Measurements from ENCODE around the gene QRFP.
A peak's percentile ranks its signal among the peaks of the same experiment; 100 is the strongest.

QRFP gene

GRCh38 chr9:130872093-130872492 lies 24.5 kb downstream of the QRFP start:
- DNase-seq (ENCODE audit: low read depth, low spot score): no peak

- DNase-seq (ENCODE audit: low read depth, low spot score): no peak
Measured at GRCh38 chr9:130871395-130872062, 25.1 kb downstream of the QRFP start.

GRCh38 chr9:130870491-130871381 lies 25.9 kb downstream of the QRFP start:
- no peak for DNase-seq (ENCODE audit: low read depth, low spot score)

- DNase-seq (ENCODE audit: low read depth, low spot score): no peak
Measured at GRCh38 chr9:130869250-130869649, 27.4 kb downstream of the QRFP start.

- no peak for DNase-seq (ENCODE audit: low read depth, low spot score)
Measured at GRCh38 chr9:130868230-130868629, 28.4 kb downstream of the QRFP start.

- DNase-seq (ENCODE audit: low read depth, low spot score): no peak
Measured at GRCh38 chr9:130867556-130867955, 29.1 kb downstream of the QRFP start.

- no peak for DNase-seq (ENCODE audit: low read depth, low spot score)
Measured at GRCh38 chr9:130866474-130866965, 30.1 kb downstream of the QRFP start.

GRCh38 chr9:130865921-130866320 lies 30.7 kb downstream of the QRFP start:
- DNase-seq (ENCODE audit: low read depth, low spot score): no peak

- no peak for DNase-seq (ENCODE audit: low read depth, low spot score)
Measured at GRCh38 chr9:130864541-130864940, 32.1 kb downstream of the QRFP start.

GRCh38 chr9:130862747-130863146 lies 33.9 kb downstream of the QRFP start:
- no peak for DNase-seq (ENCODE audit: low read depth, low spot score)

GRCh38 chr9:130862217-130862616 lies 34.4 kb downstream of the QRFP start:
- DNase-seq (ENCODE audit: low read depth, low spot score): no peak

GRCh38 chr9:130861372-130862180 lies 35.0 kb downstream of the QRFP start:
- DNase-seq (ENCODE audit: low read depth, low spot score): no peak

- peak; percentile 83 for DNase-seq (ENCODE audit: low read depth, low spot score)
Measured at GRCh38 chr9:130860458-130861316, 35.9 kb downstream of the QRFP start.

GRCh38 chr9:130858739-130859705 lies 37.6 kb downstream of the QRFP start:
- DNase-seq (ENCODE audit: low read depth, low spot score): no peak

- DNase-seq (ENCODE audit: low read depth, low spot score): no peak
Measured at GRCh38 chr9:130857864-130858738, 38.5 kb downstream of the QRFP start.

- DNase-seq (ENCODE audit: low read depth, low spot score): no peak
Measured at GRCh38 chr9:130856474-130856873, 40.1 kb downstream of the QRFP start.

GRCh38 chr9:130854835-130855234 lies 41.8 kb downstream of the QRFP start:
- no peak for DNase-seq (ENCODE audit: low read depth, low spot score)

GRCh38 chr9:130854092-130854491 lies 42.5 kb downstream of the QRFP start:
- no peak for DNase-seq (ENCODE audit: low read depth, low spot score)

- no peak for DNase-seq (ENCODE audit: low read depth, low spot score)
Measured at GRCh38 chr9:130852801-130853200, 43.8 kb downstream of the QRFP start.
